ENCODE measurements around the gene IMPA2.
A peak's percentile ranks its signal among the peaks of the same experiment; 100 is the strongest.
"Not testable (repeated sequence)": the region's sequence is repeated elsewhere in the genome, so short reads cannot be mapped to it uniquely, and the experiment has no call there.

The IMPA2 gene

GRCh38 chr18:12029786-12030584 is 48.7 kb downstream of the IMPA2 start:
- DNase-seq (ENCODE audit: low read depth): no peak

- no peak for DNase-seq (ENCODE audit: low read depth)
Measured at GRCh38 chr18:12030670-12031069, 49.4 kb downstream of the IMPA2 start.

GRCh38 chr18:12031181-12031580 is 49.9 kb downstream of the IMPA2 start:
- DNase-seq (ENCODE audit: low read depth): no peak

- DNase-seq (ENCODE audit: low read depth): no peak
Measured at GRCh38 chr18:12031846-12032245, 50.5 kb downstream of the IMPA2 start.

GRCh38 chr18:12032786-12033642 is 51.7 kb downstream of the IMPA2 start:
- DNase-seq (ENCODE audit: low read depth): no peak

- DNase-seq (ENCODE audit: low read depth): no peak
Measured at GRCh38 chr18:12033643-12034025, 52.3 kb downstream of the IMPA2 start.

- no peak for DNase-seq (ENCODE audit: low read depth)
Measured at GRCh38 chr18:12034241-12035100, 53.2 kb downstream of the IMPA2 start.

GRCh38 chr18:12035481-12035880 is 54.2 kb downstream of the IMPA2 start:
- DNase-seq (ENCODE audit: low read depth): no peak

- DNase-seq (ENCODE audit: low read depth): no peak
Measured at GRCh38 chr18:12036201-12036751, 55.0 kb downstream of the IMPA2 start.

GRCh38 chr18:12038082-12038638 is 56.9 kb downstream of the IMPA2 start:
- no peak for DNase-seq (ENCODE audit: low read depth)

- peak; percentile 60 for DNase-seq (ENCODE audit: low read depth)
Measured at GRCh38 chr18:12038639-12039539, 57.6 kb downstream of the IMPA2 start.

GRCh38 chr18:12039540-12039930 is 58.2 kb downstream of the IMPA2 start:
- not testable (repeated sequence) for DNase-seq (ENCODE audit: low read depth)

- DNase-seq (ENCODE audit: low read depth): no peak
Measured at GRCh38 chr18:12041561-12041960, 60.3 kb downstream of the IMPA2 start.

- no peak for DNase-seq (ENCODE audit: low read depth)
Measured at GRCh38 chr18:12043811-12044210, 62.5 kb downstream of the IMPA2 start.

- no peak for DNase-seq (ENCODE audit: low read depth)
Measured at GRCh38 chr18:12044591-12044990, 63.3 kb downstream of the IMPA2 start.

GRCh38 chr18:12046046-12046750 is 64.9 kb downstream of the IMPA2 start:
- no peak for DNase-seq (ENCODE audit: low read depth)

GRCh38 chr18:12046751-12047335 is 65.5 kb downstream of the IMPA2 start:
- no peak for DNase-seq (ENCODE audit: low read depth)

- no peak for DNase-seq (ENCODE audit: low read depth)
Measured at GRCh38 chr18:12048010-12048826, 66.9 kb downstream of the IMPA2 start.

GRCh38 chr18:12048827-12049175 is 67.5 kb downstream of the IMPA2 start:
- DNase-seq (ENCODE audit: low read depth): no peak

All from activated T-helper 9 cell treated with anti-CD3 and anti-CD28 coated beads, Interleukin-2, amount 50 U/mL, for 16 hours (primary cell).